Tibial nerve (tissue), 4 donors: ENCODE measurements around the gene GRIK4. TPM values are rescaled to one million over a fixed set of nuclear protein-coding genes. Genes with fewer than 3 reads are reported as not detected.

Experiments used
- DNase-seq, 2 donors: peaks; one replicate each; pipeline ENCODE4 v3.0.0-alpha.2; 2019; ENCODE audit warnings: low spot score in 2 of 2
- H3K27ac ChIP-seq, 4 donors: fragments of 200-600 bp; sonication (generic) in 3 of 4; one replicate each; pipeline ENCODE4 v1.5.1; 2017 to 2019; ENCODE audit warnings: mild to moderate bottlenecking in 1 of 4
- H3K27me3 ChIP-seq, 2 donors: fragments of 200-600 bp; sonication (generic) in 1 of 2; one replicate each; pipeline versions ENCODE4 v1.5.1 to v1.6.0; 2017 to 2019
- H3K36me3 ChIP-seq, 3 donors: fragments of 200-600 bp; sonication (generic); one replicate each; pipeline ENCODE4 v1.5.1; 2018 to 2019
- H3K4me1 ChIP-seq, 4 donors: fragments of 200-600 bp; sonication (generic) in 3 of 4; one replicate each; pipeline ENCODE4 v1.5.1; 2017 to 2019
- H3K4me3 ChIP-seq, 4 donors: fragments of 200-600 bp; sonication (generic) in 3 of 4; one replicate each; pipeline ENCODE4 v1.5.1; 2017 to 2019; ENCODE audit warnings: mild to moderate bottlenecking in 1 of 4, moderate library complexity in 1 of 4
- H3K9me3 ChIP-seq, 4 donors: fragments of 200-600 bp; sonication (generic) in 3 of 4; one replicate each; pipeline ENCODE4 v1.5.1; 2017 to 2019
- EP300 ChIP-seq, 2 donors: sonication (generic); formaldehyde crosslinking; IDR thresholded peaks; one replicate each; pipeline ENCODE4 v1.6.1; 2017; ENCODE audit warnings: antibody characterized with exemption in 2 of 2, mild to moderate bottlenecking in 1 of 2
- POLR2A ChIP-seq, 2 donors: fragments of 450-650 bp; IDR thresholded peaks; one replicate each; pipeline ENCODE4 v1.6.1; 2017; ENCODE audit warnings: antibody characterized with exemption in 2 of 2, mild to moderate bottlenecking in 2 of 2, moderate library complexity in 2 of 2
- WGBS, 2 donors: methylation state at CpG; one replicate each; pipeline ENCODE4 v1.1.5; 2018; 5-methylcytosine and 5-hydroxymethylcytosine counted together
- total RNA-seq, 4 donors: library from RNA; depleted of rRNA; stranded (reverse); fragments of >200 nt; gene quantifications; one replicate each; pipeline ENCODE4 v1.1.0, GENCODE V29; 2016
- TF ChIP-seq, protein P1 (sequence below), 5 experiments: fragments of 200-600 bp in 3 of 5; fragments of 450-650 bp in 2 of 5; sonication (generic) in 3 of 5; IDR thresholded peaks; one replicate each; pipeline ENCODE4 v1.5.1; 2016 to 2019; ENCODE audit warnings: antibody characterized with exemption in 5 of 5, mild to moderate bottlenecking in 3 of 5, moderate library complexity in 2 of 5

GRIK4 gene
- total RNA-seq, 4 donors from 2014 or later = 0.22 to 0.98 TPM; not detected in 2

DNA sequence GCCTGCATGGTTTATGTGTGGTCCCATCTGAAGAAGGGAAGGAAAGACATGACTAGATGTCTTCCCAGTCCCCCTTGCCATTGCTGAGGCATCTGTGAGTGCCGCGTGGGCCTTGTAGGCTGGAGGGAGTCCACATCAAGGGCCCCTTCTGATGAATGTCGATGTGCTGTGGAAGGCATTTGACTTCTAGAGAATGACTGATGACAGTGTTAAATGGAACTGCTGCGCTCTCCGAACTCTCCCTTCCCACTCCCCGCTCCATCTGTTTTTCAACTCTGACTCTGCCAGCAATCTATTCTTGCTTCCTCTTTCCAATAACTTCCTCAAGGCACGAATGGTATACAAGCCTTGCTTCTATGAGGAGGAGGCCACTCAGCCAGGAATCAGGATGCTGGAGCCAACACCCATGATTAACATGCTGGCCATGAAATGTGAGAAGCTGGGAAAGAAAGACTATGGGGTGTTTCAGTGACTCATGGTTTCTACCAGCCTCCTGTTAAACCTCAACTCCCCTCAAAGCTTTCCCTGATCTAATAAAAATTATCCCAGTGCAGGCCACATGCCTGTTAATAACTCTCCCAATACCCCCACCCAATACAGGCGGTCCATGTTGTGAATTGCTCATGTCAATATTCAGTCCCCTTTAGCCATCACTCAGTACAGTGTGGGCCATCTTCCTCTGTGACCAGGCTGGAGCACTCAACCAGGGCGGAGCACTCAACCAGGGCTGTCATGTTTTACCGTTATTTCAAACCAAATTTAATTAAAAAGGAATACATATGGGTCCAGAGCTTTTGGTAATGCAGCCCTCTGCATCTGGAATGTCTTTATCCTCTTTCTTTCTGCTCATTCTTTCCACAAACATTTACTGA lies 466.0 kb downstream of the GRIK4 start:
- 86 to 89% methylated on average over 10 of the region's 10 CpGs for WGBS, 2 donors
- no peak overlapping the region for H3K4me3 ChIP-seq

DNA sequence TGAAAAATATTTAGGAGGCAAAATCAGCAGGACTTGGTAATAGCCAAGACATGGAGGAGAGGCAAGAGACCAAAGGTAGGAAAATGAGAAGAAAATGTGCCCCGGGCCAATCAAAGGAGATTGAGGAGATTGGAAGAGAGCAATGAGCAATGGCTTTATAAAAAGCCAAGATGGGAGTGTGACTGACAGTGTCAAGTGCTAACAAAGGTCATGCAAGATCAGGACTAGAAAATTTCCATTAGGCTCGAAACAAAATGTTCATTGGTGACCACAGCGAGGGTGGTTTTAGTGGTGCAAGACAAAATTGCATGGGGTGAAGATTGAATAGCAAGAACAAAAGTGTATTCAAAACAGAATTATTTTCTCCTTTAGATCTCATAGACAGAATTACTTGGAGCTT lies 467.2 kb downstream of the GRIK4 start:
- TF ChIP-seq POLR2A (IDR thresholded peaks at IDR 0.05) (no peak), EP300 (IDR thresholded peaks at IDR 0.05) (no peak)
- TF ChIP-seq, protein P1, sequence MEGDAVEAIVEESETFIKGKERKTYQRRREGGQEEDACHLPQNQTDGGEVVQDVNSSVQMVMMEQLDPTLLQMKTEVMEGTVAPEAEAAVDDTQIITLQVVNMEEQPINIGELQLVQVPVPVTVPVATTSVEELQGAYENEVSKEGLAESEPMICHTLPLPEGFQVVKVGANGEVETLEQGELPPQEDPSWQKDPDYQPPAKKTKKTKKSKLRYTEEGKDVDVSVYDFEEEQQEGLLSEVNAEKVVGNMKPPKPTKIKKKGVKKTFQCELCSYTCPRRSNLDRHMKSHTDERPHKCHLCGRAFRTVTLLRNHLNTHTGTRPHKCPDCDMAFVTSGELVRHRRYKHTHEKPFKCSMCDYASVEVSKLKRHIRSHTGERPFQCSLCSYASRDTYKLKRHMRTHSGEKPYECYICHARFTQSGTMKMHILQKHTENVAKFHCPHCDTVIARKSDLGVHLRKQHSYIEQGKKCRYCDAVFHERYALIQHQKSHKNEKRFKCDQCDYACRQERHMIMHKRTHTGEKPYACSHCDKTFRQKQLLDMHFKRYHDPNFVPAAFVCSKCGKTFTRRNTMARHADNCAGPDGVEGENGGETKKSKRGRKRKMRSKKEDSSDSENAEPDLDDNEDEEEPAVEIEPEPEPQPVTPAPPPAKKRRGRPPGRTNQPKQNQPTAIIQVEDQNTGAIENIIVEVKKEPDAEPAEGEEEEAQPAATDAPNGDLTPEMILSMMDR (IDR thresholded peaks at IDR 0.05) = no peak

More for the DNA sequence above, 466.0 kb downstream of the GRIK4 start:
- TF ChIP-seq EP300 (IDR thresholded peaks at IDR 0.05) (no peak), POLR2A (IDR thresholded peaks at IDR 0.05) (no peak)
- TF ChIP-seq, protein P1 (IDR thresholded peaks at IDR 0.05) = no peak
- no peak overlapping the region for H3K27ac ChIP-seq
- no peaks in the 10 kb centered on the region for H3K27me3 ChIP-seq
- no peak for DNase-seq
- H3K36me3 ChIP-seq = no peaks in the 10 kb centered on the region
- H3K4me1 ChIP-seq = no peaks in the 10 kb centered on the region
- H3K9me3 ChIP-seq = no peaks in the 10 kb centered on the region

DNA sequence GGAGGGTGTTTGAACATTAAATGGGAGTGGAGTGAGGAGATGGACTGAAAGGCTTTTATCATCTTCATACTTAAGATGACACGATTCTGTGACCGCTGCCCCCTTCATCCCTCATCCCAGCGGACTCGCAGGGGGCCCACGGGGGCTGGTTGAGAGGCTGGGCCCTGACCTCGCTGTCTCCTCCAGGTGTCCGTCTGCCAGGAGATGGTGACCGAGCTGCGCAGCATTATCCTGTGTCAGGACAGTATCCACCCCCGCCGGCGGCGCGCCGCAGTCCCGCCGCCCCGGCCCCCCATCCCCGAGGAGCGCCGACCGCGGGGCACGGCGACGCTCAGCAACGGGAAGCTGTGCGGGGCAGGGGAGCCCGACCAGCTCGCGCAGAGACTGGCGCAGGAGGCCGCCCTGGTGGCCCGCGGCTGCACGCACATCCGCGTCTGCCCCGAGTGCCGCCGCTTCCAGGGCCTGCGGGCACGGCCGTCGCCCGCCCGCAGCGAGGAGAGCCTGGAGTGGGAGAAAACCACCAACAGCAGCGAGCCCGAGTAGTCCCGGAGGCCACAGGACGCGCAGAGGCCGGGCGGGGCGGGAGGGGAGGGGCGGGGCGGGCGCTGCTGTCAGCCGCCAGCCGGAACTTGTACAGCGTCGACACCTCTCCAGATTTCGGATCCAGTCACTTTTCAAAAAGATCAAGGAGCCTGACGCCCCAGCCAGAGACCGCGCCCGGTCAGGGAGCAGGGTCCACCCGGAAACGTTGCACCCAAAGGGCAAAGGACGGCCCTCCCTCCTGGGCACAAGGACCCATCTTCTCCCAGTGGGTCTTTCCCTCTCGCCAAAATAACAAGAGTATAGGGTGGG lies 474.4 kb downstream of the GRIK4 start:
- peak overlapping the region in 1 of 4 donors; percentile 16 for H3K27ac ChIP-seq
- peaks cover 0 to 13% (median 5%) of the 10 kb centered on the region in 4 donors for H3K4me1 ChIP-seq
- no peak for DNase-seq
- peak overlapping the region; percentile 23 to 55 (median 36) for H3K4me3 ChIP-seq
- H3K9me3 ChIP-seq = no peaks in the 10 kb centered on the region
- 8 to 19% methylated on average over 10 to 20 of the region's 72 CpGs for whole genome bisulfite sequencing, 2 donors
- TF ChIP-seq EP300 (IDR thresholded peaks at IDR 0.05) = no peak
- TF ChIP-seq, protein P1 (IDR thresholded peaks at IDR 0.05) = peak in 3 of 5 experiments; percentile 25 to 37 (median 26)
- no peaks in the 10 kb centered on the region for H3K27me3 ChIP-seq
- no peaks in the 10 kb centered on the region for H3K36me3 ChIP-seq

More for the DNA sequence above, 467.2 kb downstream of the GRIK4 start:
- WGBS, 2 donors = 46% methylated on average over 3 of the region's 3 CpGs
- Histone ChIP-seq H3K4me3 (no peak overlapping the region), H3K9me3 (no peaks in the 10 kb centered on the region), H3K4me1 (no peaks in the 10 kb centered on the region), H3K27ac (no peak overlapping the region), H3K27me3 (no peaks in the 10 kb centered on the region), H3K36me3 (no peaks in the 10 kb centered on the region)
- no peak for DNase-seq

DNA sequence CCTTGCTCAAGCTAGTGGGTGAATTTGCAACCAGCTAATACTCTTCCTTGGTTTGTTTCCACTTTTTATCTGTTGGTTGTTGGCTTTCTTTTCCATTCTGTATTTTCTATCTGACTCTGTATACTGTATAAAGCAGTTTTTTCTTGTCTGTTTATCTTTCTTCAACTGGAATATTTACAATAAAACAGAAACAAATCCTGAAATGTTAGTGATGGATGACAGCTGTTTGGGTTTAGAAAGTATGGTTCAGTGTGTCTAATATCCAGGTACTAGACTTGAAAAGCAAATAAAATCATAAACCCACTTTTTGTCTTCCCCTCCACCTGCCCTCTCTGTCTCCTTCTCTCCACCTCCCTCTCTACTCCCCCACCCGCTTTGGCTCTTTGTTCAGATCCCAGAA lies 477.1 kb downstream of the GRIK4 start:
- H3K36me3 ChIP-seq = no peaks in the 10 kb centered on the region
- no peak overlapping the region for H3K4me3 ChIP-seq
- WGBS, 2 donors = 90 to 94% methylated on average over 1 of the region's 1 CpG
- no peaks in the 10 kb centered on the region for H3K27me3 ChIP-seq
- H3K27ac ChIP-seq = no peak overlapping the region
- no peak for DNase-seq
- peaks cover 0 to 13% (median 5%) of the 10 kb centered on the region in 4 donors for H3K4me1 ChIP-seq
- TF ChIP-seq EP300 (IDR thresholded peaks at IDR 0.05) (no peak), POLR2A (IDR thresholded peaks at IDR 0.05) (no peak)
- TF ChIP-seq, protein P1 (IDR thresholded peaks at IDR 0.05) = no peak
- no peaks in the 10 kb centered on the region for H3K9me3 ChIP-seq
